HEK293 (cell line): ENCODE measurements around the gene ELL.
A peak's percentile ranks its signal among the peaks of the same experiment; 100 is the strongest.

Source experiments
- GFI1B ChIP-seq: fragments of 450-650 bp; formaldehyde crosslinking; IDR thresholded peaks from 2 replicates; pipeline ENCODE4 v1.5.1; 2016; ENCODE audit warnings: missing biosample characterization, missing genetic modification characterization
- HOXC10 ChIP-seq: sonication (generic); formaldehyde crosslinking; IDR thresholded peaks from 2 replicates; pipeline ENCODE4 v1.8.1; 2023; ENCODE audit warnings: mild to moderate bottlenecking, missing genetic modification reagents
- IKZF3 ChIP-seq: fragments of 450-650 bp; IDR thresholded peaks from 2 replicates; pipeline ENCODE4 v1.5.0; 2018; ENCODE audit warnings: missing biosample characterization, mild to moderate bottlenecking, missing genetic modification characterization, moderate library complexity
- PRDM2 ChIP-seq: fragments of 450-650 bp; formaldehyde crosslinking; IDR thresholded peaks from 2 replicates; pipeline ENCODE4 v1.5.1; 2016; ENCODE audit warnings: missing biosample characterization, missing genetic modification characterization, borderline replicate concordance
- TSHZ1 ChIP-seq: fragments of 450-650 bp; formaldehyde crosslinking; IDR thresholded peaks from 2 replicates; pipeline ENCODE4 v1.5.1; 2016; ENCODE audit warnings: missing biosample characterization, missing genetic modification characterization, borderline replicate concordance
- WT1 ChIP-seq: fragments of 450-650 bp; formaldehyde crosslinking; IDR thresholded peaks from 2 replicates; pipeline ENCODE4 v1.5.1; 2016; ENCODE audit warnings: missing biosample characterization, missing genetic modification characterization
- ZBTB10 ChIP-seq: fragments of 450-650 bp; formaldehyde crosslinking; IDR thresholded peaks from 2 replicates; pipeline ENCODE4 v1.5.1; 2016; ENCODE audit warnings: missing biosample characterization, missing genetic modification characterization
- ZBTB17 ChIP-seq: fragments of 450-650 bp; formaldehyde crosslinking; IDR thresholded peaks from 2 replicates; pipeline ENCODE4 v1.5.1; 2016; ENCODE audit warnings: missing biosample characterization, missing genetic modification characterization
- ZBTB26 ChIP-seq: fragments of 450-650 bp; formaldehyde crosslinking; optimal IDR thresholded peaks from 2 replicates; pipeline ENCODE3; 2016; ENCODE audit warnings: missing biosample characterization, mild to moderate bottlenecking, missing genetic modification characterization
- ZBTB7A ChIP-seq: fragments of 450-650 bp; formaldehyde crosslinking; IDR thresholded peaks from 2 replicates; pipeline ENCODE4 v1.5.1; 2016; ENCODE audit warnings: low read depth, missing biosample characterization, missing genetic modification characterization
- ZIC2 ChIP-seq: fragments of 450-650 bp; formaldehyde crosslinking; IDR thresholded peaks from 2 replicates; pipeline ENCODE4 v1.5.1; 2016; ENCODE audit warnings: missing biosample characterization, missing genetic modification characterization
- ZNF121 ChIP-seq: fragments of 450-650 bp; formaldehyde crosslinking; IDR thresholded peaks from 2 replicates; pipeline ENCODE4 v1.5.1; 2016; ENCODE audit warnings: missing biosample characterization, missing genetic modification characterization
- ZNF146 ChIP-seq: fragments of 450-650 bp; formaldehyde crosslinking; IDR thresholded peaks from 2 replicates; pipeline ENCODE4 v1.5.1; 2016; ENCODE audit warnings: missing biosample characterization, missing genetic modification characterization
- ZNF155 ChIP-seq: fragments of 450-650 bp; formaldehyde crosslinking; IDR thresholded peaks from 2 replicates; pipeline ENCODE4 v1.5.1; 2016; ENCODE audit warnings: missing biosample characterization, missing genetic modification characterization
- ZNF211 ChIP-seq: fragments of 450-650 bp; formaldehyde crosslinking; IDR thresholded peaks from 2 replicates; pipeline ENCODE4 v1.5.1; 2016; ENCODE audit warnings: low read depth, missing biosample characterization, missing genetic modification characterization
- ZNF223 ChIP-seq: fragments of 450-650 bp; formaldehyde crosslinking; IDR thresholded peaks from 2 replicates; pipeline ENCODE4 v1.5.1; 2016; ENCODE audit warnings: missing biosample characterization, missing genetic modification characterization
- ZNF324 ChIP-seq: fragments of 450-650 bp; formaldehyde crosslinking; IDR thresholded peaks from 2 replicates; pipeline ENCODE4 v1.5.1; 2016; ENCODE audit warnings: missing biosample characterization, missing genetic modification characterization
- ZNF544 ChIP-seq: fragments of 450-650 bp; formaldehyde crosslinking; IDR thresholded peaks from 2 replicates; pipeline ENCODE4 v1.5.0; 2017; ENCODE audit warnings: missing biosample characterization, missing genetic modification characterization
- ZNF747 ChIP-seq: fragments of 450-650 bp; formaldehyde crosslinking; IDR thresholded peaks from 2 replicates; pipeline ENCODE4 v1.5.1; 2016; ENCODE audit warnings: missing biosample characterization, missing genetic modification characterization
- TF ChIP-seq, protein P1 (sequence below): fragments of 450-650 bp; formaldehyde crosslinking; IDR thresholded peaks from 2 replicates; pipeline ENCODE4 v1.5.1; 2017; ENCODE audit warnings: missing biosample characterization, missing genetic modification characterization
- TF ChIP-seq, protein P2 (sequence below): fragments of 450-650 bp; formaldehyde crosslinking; IDR thresholded peaks from 2 replicates; pipeline ENCODE4 v1.5.1; 2016; ENCODE audit warnings: missing biosample characterization, missing genetic modification characterization

The ELL gene

GRCh38 chr19:18433015-18433691, 88.7 kb downstream of the ELL start (continued):
- no peak for TF ChIP-seq ZNF223 (tag by site-specific recombination)
- TF ChIP-seq HOXC10, result no peak
- no peak for TF ChIP-seq ZNF211
- no peak for TF ChIP-seq ZNF544
- no peak for TF ChIP-seq GFI1B (tag by site-specific recombination)
- TF ChIP-seq TSHZ1 (tag by site-specific recombination), result no peak
- TF ChIP-seq ZNF155 (tag by site-specific recombination), result no peak
- TF ChIP-seq ZNF324 (tag by site-specific recombination), result no peak; the same call in none of the 2 replicates
- no peak for TF ChIP-seq ZNF146 (tag by site-specific recombination)
- peak; percentile 69 for TF ChIP-seq ZBTB17 (tag by site-specific recombination)
- TF ChIP-seq ZNF747 (tag by site-specific recombination), result no peak
- TF ChIP-seq ZBTB26, result peak; percentile 87
- peak; percentile 99 for TF ChIP-seq ZIC2
- TF ChIP-seq ZBTB7A (tag by site-specific recombination), result peak; percentile 99
- peak; percentile 97 for TF ChIP-seq ZBTB10 (tag by site-specific recombination)
- TF ChIP-seq IKZF3 (tag by site-specific recombination), result peak; percentile 72
- TF ChIP-seq, protein P1, sequence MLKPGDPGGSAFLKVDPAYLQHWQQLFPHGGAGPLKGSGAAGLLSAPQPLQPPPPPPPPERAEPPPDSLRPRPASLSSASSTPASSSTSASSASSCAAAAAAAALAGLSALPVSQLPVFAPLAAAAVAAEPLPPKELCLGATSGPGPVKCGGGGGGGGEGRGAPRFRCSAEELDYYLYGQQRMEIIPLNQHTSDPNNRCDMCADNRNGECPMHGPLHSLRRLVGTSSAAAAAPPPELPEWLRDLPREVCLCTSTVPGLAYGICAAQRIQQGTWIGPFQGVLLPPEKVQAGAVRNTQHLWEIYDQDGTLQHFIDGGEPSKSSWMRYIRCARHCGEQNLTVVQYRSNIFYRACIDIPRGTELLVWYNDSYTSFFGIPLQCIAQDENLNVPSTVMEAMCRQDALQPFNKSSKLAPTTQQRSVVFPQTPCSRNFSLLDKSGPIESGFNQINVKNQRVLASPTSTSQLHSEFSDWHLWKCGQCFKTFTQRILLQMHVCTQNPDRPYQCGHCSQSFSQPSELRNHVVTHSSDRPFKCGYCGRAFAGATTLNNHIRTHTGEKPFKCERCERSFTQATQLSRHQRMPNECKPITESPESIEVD (tag by site-specific recombination), result no peak
- TF ChIP-seq WT1 (tag by site-specific recombination), result peak; percentile 49
- TF ChIP-seq, protein P2, sequence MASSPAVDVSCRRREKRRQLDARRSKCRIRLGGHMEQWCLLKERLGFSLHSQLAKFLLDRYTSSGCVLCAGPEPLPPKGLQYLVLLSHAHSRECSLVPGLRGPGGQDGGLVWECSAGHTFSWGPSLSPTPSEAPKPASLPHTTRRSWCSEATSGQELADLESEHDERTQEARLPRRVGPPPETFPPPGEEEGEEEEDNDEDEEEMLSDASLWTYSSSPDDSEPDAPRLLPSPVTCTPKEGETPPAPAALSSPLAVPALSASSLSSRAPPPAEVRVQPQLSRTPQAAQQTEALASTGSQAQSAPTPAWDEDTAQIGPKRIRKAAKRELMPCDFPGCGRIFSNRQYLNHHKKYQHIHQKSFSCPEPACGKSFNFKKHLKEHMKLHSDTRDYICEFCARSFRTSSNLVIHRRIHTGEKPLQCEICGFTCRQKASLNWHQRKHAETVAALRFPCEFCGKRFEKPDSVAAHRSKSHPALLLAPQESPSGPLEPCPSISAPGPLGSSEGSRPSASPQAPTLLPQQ, result peak; percentile 86
- TF ChIP-seq PRDM2 (tag by site-specific recombination), result no peak
- no peak for TF ChIP-seq ZNF121 (tag by site-specific recombination)
